Gastroesophageal sphincter (tissue), 4 donors: ENCODE results near the gene ZNF653. TPM values are rescaled to one million over a fixed set of nuclear protein-coding genes. Genes with fewer than 3 reads are reported as not detected.

Experiments used
- ATAC-seq: fragments of 150-250 bp; one replicate; pipeline ENCODE4 v1.9.1; 2016; ENCODE audit warnings: mild to moderate bottlenecking, moderate library complexity
- H3K27ac ChIP-seq, 4 donors: fragments of 200-600 bp; sonication (generic) in 3 of 4; 1 replicate in 3 of 4; 2 replicates in 1 of 4; pipeline ENCODE4 v1.5.1; 2016 to 2019
- H3K27me3 ChIP-seq: fragments of 200-600 bp; sonication (generic); one replicate; pipeline ENCODE4 v1.5.1; 2019
- H3K36me3 ChIP-seq, 2 donors: fragments of 200-600 bp; sonication (generic); one replicate each; pipeline ENCODE4 v1.5.1; 2019; ENCODE audit warnings: control low read depth in 1 of 2
- H3K4me1 ChIP-seq, 3 donors: fragments of 200-600 bp; sonication (generic); 1 replicate in 2 of 3; 2 replicates in 1 of 3; pipeline ENCODE4 v1.5.1; 2016 to 2019; ENCODE audit warnings: control low read depth in 2 of 3
- H3K4me3 ChIP-seq, 2 donors: fragments of 200-600 bp; sonication (generic); one replicate each; pipeline ENCODE4 v1.5.1; 2019; ENCODE audit warnings: mild to moderate bottlenecking in 1 of 2, moderate library complexity in 1 of 2
- H3K9me3 ChIP-seq, 3 donors: fragments of 200-600 bp; sonication (generic); one replicate each; pipeline ENCODE4 v1.5.1; 2017 to 2019; ENCODE audit warnings: control low read depth in 2 of 3
- CTCF ChIP-seq, 4 experiments: fragments of 200-600 bp in 2 of 4; fragments of 450-650 bp in 2 of 4; sonication (generic) in 1 of 4; IDR thresholded peaks; one replicate each; pipeline ENCODE4 v1.5.1; 2017 to 2019; ENCODE audit warnings: antibody characterized with exemption in 4 of 4, mild to moderate bottlenecking in 2 of 4, moderate library complexity in 2 of 4
- EP300 ChIP-seq: sonication (generic); formaldehyde crosslinking; IDR thresholded peaks from one replicate; pipeline ENCODE4 v1.6.1; 2017; ENCODE audit warnings: antibody characterized with exemption, mild to moderate bottlenecking
- POLR2A ChIP-seq, 2 donors: fragments of 450-650 bp; IDR thresholded peaks; one replicate each; pipeline ENCODE4 v1.6.1; 2017; ENCODE audit warnings: antibody characterized with exemption in 2 of 2, mild to moderate bottlenecking in 2 of 2, moderate library complexity in 1 of 2
- POLR2AphosphoS5 ChIP-seq: sonication (generic); formaldehyde crosslinking; IDR thresholded peaks from one replicate; pipeline ENCODE4 v1.6.1; 2017; ENCODE audit warnings: antibody characterized with exemption
- WGBS, 2 donors: methylation state at CpG; one replicate each; pipeline ENCODE4 v1.1.5; 2018; ENCODE audit warnings: low coverage in 1 of 2; 5-methylcytosine and 5-hydroxymethylcytosine counted together
- total RNA-seq, 4 donors: library from RNA; depleted of rRNA; stranded (reverse); fragments of >200 nt; gene quantifications; one replicate each; pipeline ENCODE4 v1.1.0, GENCODE V29; 2016

ZNF653 gene
- total RNA-seq, 4 donors from 2014 or later = 5.1 to 20.4 (median 10.6) TPM

GRCh38 chr19:11450570-11451326 lies 54.9 kb downstream of the ZNF653 start:
- Histone ChIP-seq H3K4me3 (no peak overlapping the region), H3K27me3 (peaks cover 22% of the 10 kb centered on the region), H3K27ac (no peak overlapping the region), H3K4me1 (peaks cover 0 to 4% (median 0%) of the 10 kb centered on the region in 3 donors), H3K9me3 (no peaks in the 10 kb centered on the region), H3K36me3 (peaks cover 0 to 54% of the 10 kb centered on the region in 2 donors)
- ATAC-seq = no peak
- 77% methylated on average over 6 of the region's 21 CpGs; no CpG with 5 or more reads in 1 of the 2 donors for WGBS, 2 donors
- no peak for TF ChIP-seq POLR2A (IDR thresholded peaks at IDR 0.05)
- no peak for TF ChIP-seq EP300
- no peak for TF ChIP-seq CTCF (IDR thresholded peaks at IDR 0.05)
- TF ChIP-seq POLR2AphosphoS5 = no peak

DNA sequence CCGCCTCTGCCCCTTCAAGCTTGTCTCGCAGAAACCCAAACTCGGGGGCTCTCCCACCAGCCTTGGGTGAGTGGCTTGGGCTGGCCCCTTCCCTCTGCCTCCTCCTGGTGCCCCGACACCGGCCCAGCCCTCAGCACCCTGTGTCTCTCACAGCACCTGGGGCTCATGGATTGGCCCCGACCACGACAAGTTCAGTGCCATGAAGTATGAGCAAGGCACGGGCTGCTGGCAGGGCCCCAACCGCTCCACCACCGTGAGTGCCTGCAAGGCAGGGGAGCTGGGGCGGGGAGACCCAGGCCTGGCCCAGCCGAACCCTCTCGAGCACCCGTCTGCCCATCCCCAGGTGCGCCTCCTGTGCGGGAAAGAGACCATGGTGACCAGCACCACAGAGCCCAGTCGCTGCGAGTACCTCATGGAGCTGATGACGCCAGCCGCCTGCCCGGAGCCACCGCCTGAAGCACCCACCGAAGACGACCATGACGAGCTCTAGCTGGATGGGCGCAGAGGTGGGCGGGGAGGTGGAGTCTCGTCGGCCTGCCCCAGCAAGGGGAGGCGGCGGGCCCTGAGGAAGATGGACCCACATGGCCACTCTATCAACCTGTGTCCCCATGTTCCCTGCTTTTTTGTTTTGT lies 56.6 kb downstream of the ZNF653 start:
- 74 to 95% methylated on average over 4 to 14 of the region's 31 CpGs for whole genome bisulfite sequencing, 2 donors
- TF ChIP-seq CTCF (IDR thresholded peaks at IDR 0.05) = no peak
- no peak for TF ChIP-seq POLR2AphosphoS5
- TF ChIP-seq EP300 = no peak
- no peak for TF ChIP-seq POLR2A (IDR thresholded peaks at IDR 0.05)
- Histone ChIP-seq H3K27ac (no peak overlapping the region), H3K9me3 (no peaks in the 10 kb centered on the region), H3K36me3 (peaks cover 0 to 71% of the 10 kb centered on the region in 2 donors), H3K27me3 (peaks cover 21% of the 10 kb centered on the region), H3K4me1 (peaks cover 0 to 4% (median 0%) of the 10 kb centered on the region in 3 donors), H3K4me3 (no peak overlapping the region)
- ATAC-seq = no peak

GRCh38 chr19:11448410-11448809 lies 57.2 kb downstream of the ZNF653 start:
- peaks cover 0 to 4% (median 0%) of the 10 kb centered on the region in 3 donors for H3K4me1 ChIP-seq
- no peaks in the 10 kb centered on the region for H3K9me3 ChIP-seq
- H3K27me3 ChIP-seq = peaks cover 15% of the 10 kb centered on the region
- H3K4me3 ChIP-seq = no peak overlapping the region
- no peak for ATAC-seq
- peaks cover 0 to 77% of the 10 kb centered on the region in 2 donors for H3K36me3 ChIP-seq
- H3K27ac ChIP-seq = no peak overlapping the region
- TF ChIP-seq POLR2AphosphoS5 (no peak), EP300 (no peak), CTCF (IDR thresholded peaks at IDR 0.05) (no peak), POLR2A (IDR thresholded peaks at IDR 0.05) (no peak)
- 80% methylated on average over 1 of the region's 13 CpGs; no CpG with 5 or more reads in 1 of the 2 donors for WGBS, 2 donors

DNA sequence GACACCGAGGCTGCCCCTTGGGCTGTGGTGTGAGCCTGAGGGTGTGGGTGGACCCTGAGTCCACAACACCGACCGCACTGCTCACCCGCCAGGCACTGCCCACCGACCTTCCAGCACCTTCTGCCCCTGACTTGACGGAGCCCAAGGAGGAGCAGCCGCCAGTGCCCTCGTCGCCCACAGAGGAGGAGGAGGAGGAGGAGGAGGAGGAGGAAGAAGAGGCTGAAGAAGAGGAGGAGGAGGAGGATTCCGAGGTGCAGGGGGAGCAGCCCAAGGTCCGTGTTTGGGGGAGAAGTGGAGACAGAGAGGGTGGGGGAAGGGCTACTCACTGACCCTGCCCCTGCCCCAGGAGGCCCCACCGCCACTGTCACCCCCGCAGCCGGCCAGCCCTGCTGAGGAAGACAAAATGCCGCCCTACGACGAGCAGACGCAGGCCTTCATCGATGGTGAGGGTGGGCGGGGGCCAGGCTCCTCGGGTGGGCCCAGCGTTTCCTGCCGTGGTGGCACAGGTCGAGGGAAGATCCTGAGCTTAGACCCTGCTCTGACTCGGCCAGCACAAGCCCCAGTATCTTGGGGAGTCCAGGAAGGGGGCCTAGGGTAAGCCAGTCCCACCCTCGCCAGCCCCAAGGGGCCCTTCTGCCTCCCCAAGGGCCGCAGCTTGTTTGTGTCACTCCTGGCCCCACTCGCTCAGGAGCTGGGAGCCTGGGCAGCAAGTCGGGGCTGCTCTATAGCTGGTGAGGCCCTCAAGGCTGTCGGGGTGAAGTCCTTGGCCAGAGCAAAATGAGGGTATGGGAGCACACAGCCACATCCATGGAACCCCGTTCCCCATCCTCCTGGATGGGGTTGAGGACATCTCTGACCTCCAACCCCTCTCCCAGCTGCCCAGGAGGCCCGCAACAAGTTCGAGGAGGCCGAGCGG lies 58.0 kb downstream of the ZNF653 start:
- Histone ChIP-seq H3K4me1 (peaks cover 0 to 4% (median 0%) of the 10 kb centered on the region in 3 donors), H3K27ac (no peak overlapping the region), H3K9me3 (no peaks in the 10 kb centered on the region), H3K36me3 (peaks cover 0 to 85% of the 10 kb centered on the region in 2 donors), H3K4me3 (no peak overlapping the region), H3K27me3 (peaks cover 7% of the 10 kb centered on the region)
- TF ChIP-seq POLR2AphosphoS5 = no peak
- TF ChIP-seq POLR2A (IDR thresholded peaks at IDR 0.05) = no peak
- no peak for TF ChIP-seq CTCF (IDR thresholded peaks at IDR 0.05)
- no peak for TF ChIP-seq EP300
- 77% methylated on average over 5 of the region's 35 CpGs; no CpG with 5 or more reads in 1 of the 2 donors for WGBS, 2 donors
- ATAC-seq = no peak
